OCI-LY3 (cell line): ENCODE data around the gene OR5K3.

Source experiments
- H2AFZ ChIP-seq: fragments of 200-600, 300-600 bp; shearing (Covaris generic); 2 replicates; pipeline ENCODE4 v1.6.0; 2014; ENCODE audit warnings: antibody characterized with exemption, low read depth, low read length
- H3K27ac ChIP-seq: fragments of 200-600, 300-600 bp; sonication (generic); 2 replicates; pipeline ENCODE4 v1.5.1; 2014; ENCODE audit warnings: mild to moderate bottlenecking, low read length, moderate library complexity, mixed read lengths
- H3K27me3 ChIP-seq: fragments of 200-600, 300-600 bp; sonication (generic); 2 replicates; pipeline ENCODE4 v1.6.1; 2014; ENCODE audit warnings: low read depth, low read length, mixed read lengths
- H3K36me3 ChIP-seq: fragments of 200-600, 300-600 bp; sonication (generic); replicated peaks from 2 replicates; pipeline ENCODE3; 2014; ENCODE audit warnings: low read depth, low read length, mixed read lengths
- H3K4me1 ChIP-seq: fragments of 300-600, 200-600 bp; sonication (generic); 2 replicates; pipeline ENCODE4 v1.6.1; 2014; ENCODE audit warnings: low read length, mixed read lengths
- H3K4me2 ChIP-seq: fragments of 200-600, 300-600 bp; sonication (generic); 2 replicates; pipeline ENCODE4 v1.6.1; 2014; ENCODE audit warnings: low read length, mixed read lengths
- H3K4me3 ChIP-seq: fragments of 300-600, 200-600 bp; sonication (generic); 2 replicates; pipeline ENCODE4 v1.5.1; 2014; ENCODE audit warnings: antibody characterized with exemption, mild to moderate bottlenecking, low read length, moderate library complexity
- H3K79me2 ChIP-seq: fragments of 300-600, 200-600 bp; shearing (Covaris generic); 2 replicates; pipeline ENCODE4 v1.6.1; 2014; ENCODE audit warnings: mild to moderate bottlenecking, low read length, mixed read lengths
- H3K9ac ChIP-seq: fragments of 300-600, 200-600 bp; shearing (Covaris generic); 2 replicates; pipeline ENCODE4 v1.6.0; 2014; ENCODE audit warnings: mild to moderate bottlenecking, low read length, moderate library complexity
- H3K9me3 ChIP-seq: fragments of 200-600, 300-600 bp; shearing (Covaris generic); 2 replicates; pipeline ENCODE4 v1.6.1; 2014; ENCODE audit warnings: low read length, mixed read lengths; ENCODE audit not compliant: insufficient read depth
- H4K20me1 ChIP-seq: fragments of 200-600, 300-600 bp; sonication (generic); 2 replicates; pipeline ENCODE4 v1.6.1; 2016; ENCODE audit warnings: low read length, mixed read lengths; ENCODE audit not compliant: insufficient read depth
- EZH2phosphoT487 ChIP-seq: fragments of 200-600 bp; shearing (Covaris generic); IDR thresholded peaks from 2 replicates; pipeline ENCODE4 v1.6.1; 2018; ENCODE audit warnings: antibody characterized with exemption, mixed run types, low read depth
- TF ChIP-seq, protein P1 (sequence below): fragments of 200-600, 300-600 bp; sonication (generic); IDR thresholded peaks from 2 replicates; pipeline ENCODE4 v1.5.1; 2014; ENCODE audit warnings: antibody characterized with exemption, low read length, low read depth

OR5K3 gene

DNA sequence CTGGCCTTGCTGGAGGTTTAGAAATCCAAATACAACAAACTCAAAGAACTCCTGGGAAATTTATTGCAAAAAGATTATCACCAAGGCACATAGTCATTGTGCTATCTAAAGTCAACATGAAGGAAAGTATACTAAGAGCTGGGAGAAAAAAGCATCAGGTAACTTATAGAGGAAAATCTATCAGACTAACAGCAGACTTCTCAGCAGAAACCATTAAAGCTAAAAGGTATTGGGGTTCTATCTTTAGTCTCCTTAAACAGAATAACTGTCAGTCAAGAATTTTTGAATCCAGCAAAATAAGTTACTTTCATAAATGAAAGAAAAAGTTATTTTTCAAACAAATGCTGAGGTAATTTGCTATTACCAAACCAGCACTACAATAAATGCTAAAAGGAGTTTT, 8.0 kb downstream of the OR5K3 start:
- Histone ChIP-seq H3K4me1 (no peaks in the 10 kb centered on the region), H3K79me2 (no peaks in the 10 kb centered on the region), H3K9ac (no peak overlapping the region), H2AFZ (no peak overlapping the region), H4K20me1 (no peaks in the 10 kb centered on the region), H3K27ac (no peak overlapping the region), H3K9me3 (0 out of 2 replicates have a peak, but pooled peaks cover 4% of the 10 kb centered on the region), H3K27me3 (no peaks in the 10 kb centered on the region), H3K4me2 (no peak overlapping the region), H3K36me3 (no peaks in the 10 kb centered on the region), H3K4me3 (no peak overlapping the region)
- TF ChIP-seq, protein P1, sequence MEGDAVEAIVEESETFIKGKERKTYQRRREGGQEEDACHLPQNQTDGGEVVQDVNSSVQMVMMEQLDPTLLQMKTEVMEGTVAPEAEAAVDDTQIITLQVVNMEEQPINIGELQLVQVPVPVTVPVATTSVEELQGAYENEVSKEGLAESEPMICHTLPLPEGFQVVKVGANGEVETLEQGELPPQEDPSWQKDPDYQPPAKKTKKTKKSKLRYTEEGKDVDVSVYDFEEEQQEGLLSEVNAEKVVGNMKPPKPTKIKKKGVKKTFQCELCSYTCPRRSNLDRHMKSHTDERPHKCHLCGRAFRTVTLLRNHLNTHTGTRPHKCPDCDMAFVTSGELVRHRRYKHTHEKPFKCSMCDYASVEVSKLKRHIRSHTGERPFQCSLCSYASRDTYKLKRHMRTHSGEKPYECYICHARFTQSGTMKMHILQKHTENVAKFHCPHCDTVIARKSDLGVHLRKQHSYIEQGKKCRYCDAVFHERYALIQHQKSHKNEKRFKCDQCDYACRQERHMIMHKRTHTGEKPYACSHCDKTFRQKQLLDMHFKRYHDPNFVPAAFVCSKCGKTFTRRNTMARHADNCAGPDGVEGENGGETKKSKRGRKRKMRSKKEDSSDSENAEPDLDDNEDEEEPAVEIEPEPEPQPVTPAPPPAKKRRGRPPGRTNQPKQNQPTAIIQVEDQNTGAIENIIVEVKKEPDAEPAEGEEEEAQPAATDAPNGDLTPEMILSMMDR, result no peak
- TF ChIP-seq EZH2phosphoT487, result no peak

DNA sequence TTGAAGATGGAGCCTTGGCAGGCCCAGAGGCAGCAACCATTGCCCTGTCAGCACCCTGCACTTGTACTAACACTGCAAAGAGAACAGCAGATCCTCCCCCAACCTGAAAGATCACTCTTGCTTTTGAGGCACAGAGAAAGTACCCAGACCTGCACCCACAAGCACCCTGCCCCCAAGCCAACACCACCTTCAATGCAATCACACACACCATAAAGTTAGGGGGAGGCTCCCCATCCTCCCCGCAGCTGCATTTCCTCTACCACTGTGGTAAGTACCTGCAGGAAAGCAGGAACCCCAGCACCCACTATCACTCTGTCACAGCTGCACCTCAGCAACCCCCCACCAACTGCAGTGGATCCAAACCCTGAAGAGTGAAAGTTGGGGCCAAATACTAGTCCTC, 12.0 kb downstream of the OR5K3 start:
- no peak overlapping the region for H3K27ac ChIP-seq
- H3K9ac ChIP-seq, result no peak overlapping the region
- no peaks in the 10 kb centered on the region for H3K27me3 ChIP-seq
- no peaks in the 10 kb centered on the region for H3K4me1 ChIP-seq
- TF ChIP-seq, protein P1, result no peak
- no peak for TF ChIP-seq EZH2phosphoT487
- no peaks in the 10 kb centered on the region for H3K36me3 ChIP-seq
- no peak overlapping the region for H2AFZ ChIP-seq
- 0 out of 2 replicates have a peak, but pooled peaks cover 4% of the 10 kb centered on the region for H3K9me3 ChIP-seq
- H4K20me1 ChIP-seq, result no peaks in the 10 kb centered on the region
- no peaks in the 10 kb centered on the region for H3K79me2 ChIP-seq
- H3K4me2 ChIP-seq, result no peak overlapping the region
- H3K4me3 ChIP-seq, result no peak overlapping the region

DNA sequence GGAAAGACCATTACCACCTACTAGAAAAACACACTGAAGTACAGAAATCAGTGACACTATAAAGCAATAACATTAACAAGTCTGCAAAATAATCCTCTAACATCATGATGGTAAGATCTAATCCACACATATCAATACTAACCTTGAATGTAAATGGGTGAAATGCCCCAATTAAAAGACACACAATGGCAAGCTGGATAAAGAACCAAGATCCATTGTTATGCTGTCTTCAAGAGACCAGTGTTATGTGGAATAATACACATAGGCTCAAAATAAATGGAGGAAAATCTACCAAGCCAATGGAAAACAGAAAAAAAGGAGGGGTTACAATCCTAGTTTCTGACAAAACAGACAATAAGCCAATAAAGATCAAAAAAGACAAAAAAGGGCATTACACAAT, 13.5 kb downstream of the OR5K3 start:
- Histone ChIP-seq H3K4me2 (no peak overlapping the region), H3K27me3 (no peaks in the 10 kb centered on the region), H3K4me1 (no peaks in the 10 kb centered on the region), H3K27ac (no peak overlapping the region), H3K9me3 (no peaks in the 10 kb centered on the region), H3K9ac (no peak overlapping the region), H2AFZ (no peak overlapping the region), H4K20me1 (no peaks in the 10 kb centered on the region), H3K36me3 (no peaks in the 10 kb centered on the region), H3K4me3 (no peak overlapping the region), H3K79me2 (no peaks in the 10 kb centered on the region)
- no peak for TF ChIP-seq EZH2phosphoT487
- TF ChIP-seq, protein P1, result no peak

DNA sequence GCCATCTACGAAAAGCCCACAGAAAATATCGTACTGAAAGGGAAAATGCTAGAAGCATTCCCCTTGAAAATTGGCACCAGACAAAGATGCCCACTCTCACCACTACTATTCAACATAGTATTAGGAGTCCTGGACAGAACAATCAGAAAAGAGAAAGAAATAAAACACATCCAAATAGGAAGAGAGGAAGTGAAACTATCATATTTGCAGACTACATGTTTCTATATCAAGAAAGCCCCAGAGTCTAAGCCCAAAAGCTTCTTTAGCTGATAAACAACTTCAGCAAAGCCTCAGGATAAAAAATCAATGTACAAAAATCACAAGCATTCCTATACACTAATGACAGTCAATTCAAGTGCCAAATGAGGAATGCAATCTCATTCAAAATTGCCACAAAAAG, 15.6 kb downstream of the OR5K3 start:
- Histone ChIP-seq H3K27me3 (no peaks in the 10 kb centered on the region), H3K36me3 (no peaks in the 10 kb centered on the region), H3K9ac (no peak overlapping the region), H3K4me1 (no peaks in the 10 kb centered on the region), H3K27ac (no peak overlapping the region), H3K4me2 (no peak overlapping the region), H4K20me1 (no peaks in the 10 kb centered on the region), H2AFZ (no peak overlapping the region), H3K9me3 (no peaks in the 10 kb centered on the region), H3K79me2 (no peaks in the 10 kb centered on the region), H3K4me3 (no peak overlapping the region)
- TF ChIP-seq, protein P1, result no peak
- no peak for TF ChIP-seq EZH2phosphoT487
